ENCODE results near the gene TRMT44. TPM values are rescaled to one million over a fixed set of nuclear protein-coding genes. Genes with fewer than 3 reads are reported as not detected.

TRMT44 gene
- total and polyA plus RNA-seq, 2 of the 13 experiments (the other 11 are each of a cell fraction or from before 2014, with no cell fraction given) = 5.8 to 8.6 TPM

DNA sequence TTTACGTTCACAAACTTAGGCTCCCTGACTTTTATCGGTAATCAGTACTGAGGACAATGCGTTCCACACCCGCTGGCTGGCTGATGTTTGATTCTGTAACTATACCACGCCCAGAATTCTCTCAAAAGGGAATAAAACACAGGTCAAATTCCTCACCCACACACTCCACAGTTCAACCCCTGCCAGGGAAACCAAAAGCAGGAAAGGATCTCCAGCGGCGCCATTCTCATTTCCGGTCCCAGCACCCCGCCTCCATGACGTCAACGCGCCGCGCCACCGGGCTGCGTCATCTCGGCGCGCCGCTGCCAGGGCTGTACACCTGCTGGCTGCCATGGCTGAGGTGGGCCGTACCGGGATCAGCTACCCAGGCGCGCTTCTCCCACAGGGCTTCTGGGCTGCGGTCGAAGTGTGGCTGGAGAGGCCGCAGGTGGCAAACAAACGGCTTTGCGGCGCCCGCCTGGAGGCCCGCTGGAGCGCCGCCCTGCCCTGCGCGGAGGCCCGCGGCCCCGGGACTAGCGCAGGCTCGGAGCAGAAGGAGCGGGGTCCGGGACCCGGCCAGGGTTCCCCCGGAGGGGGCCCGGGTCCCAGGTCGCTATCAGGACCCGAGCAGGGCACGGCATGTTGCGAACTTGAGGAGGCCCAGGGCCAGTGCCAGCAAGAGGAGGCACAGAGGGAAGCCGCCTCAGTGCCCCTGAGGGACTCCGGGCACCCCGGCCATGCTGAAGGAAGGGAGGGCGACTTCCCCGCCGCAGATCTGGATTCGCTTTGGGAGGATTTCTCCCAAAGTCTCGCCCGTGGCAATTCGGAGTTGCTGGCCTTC lies at the start of gene TRMT44, which contains the start of gene ACOX3 (continued):
- TF ChIP-seq HOXA3 (CRISPR knock-in tag; IDR thresholded peaks at IDR 0.05) = peak; percentile 99
- peak; percentile 100 for TF ChIP-seq ATF1 (CRISPR knock-in tag; IDR thresholded peaks at IDR 0.05)
- TF ChIP-seq ZNF124 (CRISPR knock-in tag; IDR thresholded peaks at IDR 0.05) = peak; percentile 57; the same call in 1 of the 2 replicates
- TF ChIP-seq, protein P1, sequence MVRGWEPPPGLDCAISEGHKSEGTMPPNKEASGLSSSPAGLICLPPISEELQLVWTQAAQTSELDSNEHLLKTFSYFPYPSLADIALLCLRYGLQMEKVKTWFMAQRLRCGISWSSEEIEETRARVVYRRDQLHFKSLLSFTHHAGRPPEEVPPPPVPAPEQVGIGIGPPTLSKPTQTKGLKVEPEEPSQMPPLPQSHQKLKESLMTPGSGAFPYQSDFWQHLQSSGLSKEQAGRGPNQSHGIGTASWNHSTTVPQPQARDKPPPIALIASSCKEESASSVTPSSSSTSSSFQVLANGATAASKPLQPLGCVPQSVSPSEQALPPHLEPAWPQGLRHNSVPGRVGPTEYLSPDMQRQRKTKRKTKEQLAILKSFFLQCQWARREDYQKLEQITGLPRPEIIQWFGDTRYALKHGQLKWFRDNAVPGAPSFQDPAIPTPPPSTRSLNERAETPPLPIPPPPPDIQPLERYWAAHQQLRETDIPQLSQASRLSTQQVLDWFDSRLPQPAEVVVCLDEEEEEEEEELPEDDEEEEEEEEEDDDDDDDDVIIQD (CRISPR knock-in tag; IDR thresholded peaks at IDR 0.05; ENCODE audit: low read depth) = peak; percentile 21; the same call in 1 of the 2 replicates
- TF ChIP-seq, protein P2, sequence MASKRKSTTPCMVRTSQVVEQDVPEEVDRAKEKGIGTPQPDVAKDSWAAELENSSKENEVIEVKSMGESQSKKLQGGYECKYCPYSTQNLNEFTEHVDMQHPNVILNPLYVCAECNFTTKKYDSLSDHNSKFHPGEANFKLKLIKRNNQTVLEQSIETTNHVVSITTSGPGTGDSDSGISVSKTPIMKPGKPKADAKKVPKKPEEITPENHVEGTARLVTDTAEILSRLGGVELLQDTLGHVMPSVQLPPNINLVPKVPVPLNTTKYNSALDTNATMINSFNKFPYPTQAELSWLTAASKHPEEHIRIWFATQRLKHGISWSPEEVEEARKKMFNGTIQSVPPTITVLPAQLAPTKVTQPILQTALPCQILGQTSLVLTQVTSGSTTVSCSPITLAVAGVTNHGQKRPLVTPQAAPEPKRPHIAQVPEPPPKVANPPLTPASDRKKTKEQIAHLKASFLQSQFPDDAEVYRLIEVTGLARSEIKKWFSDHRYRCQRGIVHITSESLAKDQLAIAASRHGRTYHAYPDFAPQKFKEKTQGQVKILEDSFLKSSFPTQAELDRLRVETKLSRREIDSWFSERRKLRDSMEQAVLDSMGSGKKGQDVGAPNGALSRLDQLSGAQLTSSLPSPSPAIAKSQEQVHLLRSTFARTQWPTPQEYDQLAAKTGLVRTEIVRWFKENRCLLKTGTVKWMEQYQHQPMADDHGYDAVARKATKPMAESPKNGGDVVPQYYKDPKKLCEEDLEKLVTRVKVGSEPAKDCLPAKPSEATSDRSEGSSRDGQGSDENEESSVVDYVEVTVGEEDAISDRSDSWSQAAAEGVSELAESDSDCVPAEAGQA (IDR thresholded peaks at IDR 0.05; ENCODE audit: low read depth) = peak; percentile 94
- TF ChIP-seq, protein P2 (CRISPR knock-in tag; IDR thresholded peaks at IDR 0.05; ENCODE audit: borderline replicate concordance) = no peak
- TF ChIP-seq ZNF614 (CRISPR knock-in tag; IDR thresholded peaks at IDR 0.05; ENCODE audit: borderline replicate concordance) = no peak; the same call in 1 of the 2 replicates
- TF ChIP-seq ZSCAN21 (CRISPR knock-in tag; IDR thresholded peaks at IDR 0.05; ENCODE audit: borderline replicate concordance) = peak; percentile 50; the same call in 1 of the 2 replicates
- TF ChIP-seq ZNF879 (CRISPR knock-in tag; IDR thresholded peaks at IDR 0.05) = no peak
- no peak for TF ChIP-seq KLF11 (CRISPR knock-in tag; IDR thresholded peaks at IDR 0.05)
- TF ChIP-seq, protein P3, sequence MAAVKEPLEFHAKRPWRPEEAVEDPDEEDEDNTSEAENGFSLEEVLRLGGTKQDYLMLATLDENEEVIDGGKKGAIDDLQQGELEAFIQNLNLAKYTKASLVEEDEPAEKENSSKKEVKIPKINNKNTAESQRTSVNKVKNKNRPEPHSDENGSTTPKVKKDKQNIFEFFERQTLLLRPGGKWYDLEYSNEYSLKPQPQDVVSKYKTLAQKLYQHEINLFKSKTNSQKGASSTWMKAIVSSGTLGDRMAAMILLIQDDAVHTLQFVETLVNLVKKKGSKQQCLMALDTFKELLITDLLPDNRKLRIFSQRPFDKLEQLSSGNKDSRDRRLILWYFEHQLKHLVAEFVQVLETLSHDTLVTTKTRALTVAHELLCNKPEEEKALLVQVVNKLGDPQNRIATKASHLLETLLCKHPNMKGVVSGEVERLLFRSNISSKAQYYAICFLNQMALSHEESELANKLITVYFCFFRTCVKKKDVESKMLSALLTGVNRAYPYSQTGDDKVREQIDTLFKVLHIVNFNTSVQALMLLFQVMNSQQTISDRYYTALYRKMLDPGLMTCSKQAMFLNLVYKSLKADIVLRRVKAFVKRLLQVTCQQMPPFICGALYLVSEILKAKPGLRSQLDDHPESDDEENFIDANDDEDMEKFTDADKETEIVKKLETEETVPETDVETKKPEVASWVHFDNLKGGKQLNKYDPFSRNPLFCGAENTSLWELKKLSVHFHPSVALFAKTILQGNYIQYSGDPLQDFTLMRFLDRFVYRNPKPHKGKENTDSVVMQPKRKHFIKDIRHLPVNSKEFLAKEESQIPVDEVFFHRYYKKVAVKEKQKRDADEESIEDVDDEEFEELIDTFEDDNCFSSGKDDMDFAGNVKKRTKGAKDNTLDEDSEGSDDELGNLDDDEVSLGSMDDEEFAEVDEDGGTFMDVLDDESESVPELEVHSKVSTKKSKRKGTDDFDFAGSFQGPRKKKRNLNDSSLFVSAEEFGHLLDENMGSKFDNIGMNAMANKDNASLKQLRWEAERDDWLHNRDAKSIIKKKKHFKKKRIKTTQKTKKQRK (IDR thresholded peaks at IDR 0.05; ENCODE audit: low read length) = no peak
- TF ChIP-seq ZNF34 (CRISPR knock-in tag; IDR thresholded peaks at IDR 0.05; ENCODE audit: borderline replicate concordance) = peak; percentile 58; the same call in 1 of the 2 replicates
- no peak for TF ChIP-seq ZNF547 (CRISPR knock-in tag; IDR thresholded peaks at IDR 0.05)
- TF ChIP-seq, protein P4, sequence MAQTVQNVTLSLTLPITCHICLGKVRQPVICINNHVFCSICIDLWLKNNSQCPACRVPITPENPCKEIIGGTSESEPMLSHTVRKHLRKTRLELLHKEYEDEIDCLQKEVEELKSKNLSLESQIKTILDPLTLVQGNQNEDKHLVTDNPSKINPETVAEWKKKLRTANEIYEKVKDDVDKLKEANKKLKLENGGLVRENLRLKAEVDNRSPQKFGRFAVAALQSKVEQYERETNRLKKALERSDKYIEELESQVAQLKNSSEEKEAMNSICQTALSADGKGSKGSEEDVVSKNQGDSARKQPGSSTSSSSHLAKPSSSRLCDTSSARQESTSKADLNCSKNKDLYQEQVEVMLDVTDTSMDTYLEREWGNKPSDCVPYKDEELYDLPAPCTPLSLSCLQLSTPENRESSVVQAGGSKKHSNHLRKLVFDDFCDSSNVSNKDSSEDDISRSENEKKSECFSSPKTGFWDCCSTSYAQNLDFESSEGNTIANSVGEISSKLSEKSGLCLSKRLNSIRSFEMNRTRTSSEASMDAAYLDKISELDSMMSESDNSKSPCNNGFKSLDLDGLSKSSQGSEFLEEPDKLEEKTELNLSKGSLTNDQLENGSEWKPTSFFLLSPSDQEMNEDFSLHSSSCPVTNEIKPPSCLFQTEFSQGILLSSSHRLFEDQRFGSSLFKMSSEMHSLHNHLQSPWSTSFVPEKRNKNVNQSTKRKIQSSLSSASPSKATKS (CRISPR knock-in tag; IDR thresholded peaks at IDR 0.05) = no peak
